CD4-positive, alpha-beta T cell treated with Interleukin-4 for 1 hour (primary cell): ENCODE measurements around the gene MCL1.

Experiments used
- DNase-seq, 2 donors: peaks; one replicate each; pipeline ENCODE4 v3.0.0-alpha.2; 2020 to 2022

Gene MCL1

DNA sequence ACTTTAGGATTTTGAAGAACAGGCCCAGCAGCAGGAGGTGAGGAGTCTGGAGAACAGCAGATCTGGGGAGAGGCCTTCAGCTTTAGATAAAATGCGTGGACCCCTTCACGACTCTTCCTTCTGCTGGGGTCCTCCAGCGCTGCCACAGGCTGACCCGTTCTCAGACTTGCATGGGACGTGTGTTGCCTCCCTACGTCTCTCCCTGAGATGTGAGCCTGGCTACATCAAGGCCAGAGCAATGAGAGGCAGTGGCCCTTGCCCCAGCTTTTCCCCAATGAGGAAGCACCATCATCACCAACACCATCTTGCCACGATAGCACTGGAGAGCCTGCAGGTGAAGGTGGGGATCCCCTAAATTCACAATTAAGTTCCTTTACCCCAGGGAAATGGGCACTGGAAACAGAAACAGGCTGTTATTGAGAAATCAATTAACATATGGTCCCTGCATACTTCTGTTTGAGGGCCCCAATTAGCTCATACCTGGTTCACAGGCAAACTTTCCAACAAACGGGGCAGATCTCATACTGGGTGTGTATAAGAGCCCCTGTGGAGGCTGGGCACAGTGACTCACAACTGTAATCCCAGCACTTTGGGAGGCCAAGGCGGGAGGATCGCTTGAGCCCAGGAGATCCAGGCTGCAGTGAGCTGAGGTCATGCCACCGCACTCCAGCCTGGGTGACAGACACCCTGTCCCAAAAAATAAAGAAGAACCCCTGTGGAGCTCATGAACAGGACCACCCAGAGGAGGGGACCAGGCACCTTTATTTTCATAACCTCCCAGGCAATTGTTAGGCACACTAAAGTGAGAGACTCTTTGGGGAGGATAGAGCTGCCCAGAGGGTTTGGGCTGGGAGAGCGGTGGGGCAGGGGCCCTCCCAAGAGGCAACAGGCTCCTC is 42.3 kb downstream of the MCL1 start:
- no peak for DNase-seq

DNA sequence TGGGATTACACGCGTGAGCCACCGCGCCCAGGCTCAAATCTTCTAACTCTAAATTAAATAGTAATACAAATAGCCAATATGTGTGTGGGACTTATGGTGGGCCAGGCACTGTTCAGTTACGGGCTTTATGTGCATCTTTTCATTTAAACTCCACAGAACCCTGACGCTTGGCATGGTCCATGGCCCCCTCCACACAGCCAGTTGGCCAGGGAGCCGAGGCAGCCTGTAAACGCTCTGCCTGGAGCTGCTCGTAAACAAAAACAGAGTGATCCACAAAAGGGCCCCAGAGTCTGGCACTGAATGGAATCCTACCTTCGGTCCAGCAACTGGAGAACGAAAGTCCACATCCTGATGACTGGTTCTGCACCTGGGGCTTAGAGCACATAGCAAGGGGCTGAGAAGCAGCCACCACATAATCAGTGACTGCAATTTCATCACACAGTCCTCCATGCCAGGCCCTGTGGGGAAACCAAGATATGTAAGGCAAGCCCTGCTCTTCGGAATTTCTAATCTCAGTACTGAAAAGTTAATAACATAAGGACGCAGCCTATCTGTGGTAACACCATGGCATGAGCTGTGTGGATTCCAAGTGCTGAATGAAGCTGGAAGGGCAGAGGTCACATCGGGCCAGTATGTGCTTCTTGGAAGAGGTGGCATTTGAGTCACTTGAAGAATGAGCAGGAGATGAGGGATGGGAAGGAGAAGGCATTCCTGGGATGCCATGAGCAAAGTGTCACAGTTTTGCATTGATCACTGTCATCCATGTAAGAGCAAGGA is 43.7 kb downstream of the MCL1 start:
- no peak for DNase-seq

DNA sequence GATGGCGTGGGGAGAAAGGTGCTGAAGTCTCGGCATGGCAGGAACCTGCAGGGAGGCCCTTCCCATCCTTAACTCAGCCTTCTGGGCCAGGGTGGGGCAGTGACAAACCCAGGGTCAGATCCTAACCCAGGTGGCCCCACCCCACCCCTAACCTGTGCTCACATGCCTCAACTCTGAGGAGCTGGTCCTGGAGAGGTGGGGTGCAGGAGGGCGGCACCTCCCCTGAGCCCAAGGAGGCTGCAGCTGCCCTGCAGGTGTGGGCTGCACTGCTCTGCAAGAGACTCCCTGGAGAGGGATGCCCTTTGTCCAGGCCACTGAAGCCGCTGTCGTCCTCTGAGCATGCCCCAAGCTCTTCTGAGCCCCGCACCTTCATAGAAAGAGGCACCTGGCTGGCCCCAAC is 45.4 kb downstream of the MCL1 start:
- DNase-seq = no peak

DNA sequence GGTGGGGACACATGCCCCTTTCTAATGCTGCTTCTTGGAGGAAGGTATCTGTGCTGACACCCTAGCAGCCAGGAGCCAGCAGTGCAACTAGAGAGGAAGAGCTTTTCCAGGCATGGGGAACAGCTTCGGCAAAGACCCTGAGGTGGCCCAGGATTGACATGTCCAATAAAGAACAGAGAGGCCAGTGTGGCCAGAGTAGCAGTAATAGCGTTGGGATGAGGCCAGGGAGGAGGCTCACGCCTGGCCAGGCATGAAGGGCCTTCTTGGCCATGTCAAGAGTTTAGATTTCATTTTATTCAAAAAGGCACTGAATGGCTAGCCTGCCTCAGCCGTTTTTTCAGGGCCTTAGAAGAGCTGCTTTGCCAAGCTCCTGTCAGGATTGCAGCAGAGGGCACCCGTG is 46.5 kb downstream of the MCL1 start:
- DNase-seq = no peak

DNA sequence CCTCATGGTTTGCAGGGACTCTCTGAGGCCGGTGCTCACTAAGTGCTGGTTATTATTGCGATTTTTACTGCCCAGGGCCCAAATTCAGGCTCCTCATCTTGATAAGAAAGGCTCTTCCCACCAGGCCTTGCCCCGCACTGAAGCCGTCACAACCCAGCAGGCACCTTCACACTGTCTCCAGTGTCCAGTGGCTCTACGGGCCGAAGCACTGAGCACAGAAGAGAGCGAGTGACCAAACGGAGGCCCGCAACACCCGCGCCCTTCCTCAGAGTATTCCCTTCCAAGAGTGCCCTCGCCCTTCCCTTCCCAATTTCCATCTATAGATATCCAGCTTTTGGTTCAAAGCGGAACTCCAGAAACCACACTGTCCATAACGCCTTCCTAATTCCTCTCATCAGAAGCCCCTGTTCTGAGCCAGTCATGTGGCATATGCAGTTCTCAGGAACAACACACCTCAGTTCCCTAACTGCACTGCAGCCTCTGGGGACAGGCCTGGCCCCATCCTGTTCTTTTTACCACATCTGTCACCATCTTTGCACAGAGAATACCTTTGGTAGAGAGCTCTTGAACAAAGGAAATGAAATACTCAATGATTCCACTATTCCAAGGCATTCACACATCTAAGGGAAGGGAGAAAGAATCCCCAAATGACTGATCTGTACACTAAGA is 48.8 kb downstream of the MCL1 start:
- DNase-seq = no peak

DNA sequence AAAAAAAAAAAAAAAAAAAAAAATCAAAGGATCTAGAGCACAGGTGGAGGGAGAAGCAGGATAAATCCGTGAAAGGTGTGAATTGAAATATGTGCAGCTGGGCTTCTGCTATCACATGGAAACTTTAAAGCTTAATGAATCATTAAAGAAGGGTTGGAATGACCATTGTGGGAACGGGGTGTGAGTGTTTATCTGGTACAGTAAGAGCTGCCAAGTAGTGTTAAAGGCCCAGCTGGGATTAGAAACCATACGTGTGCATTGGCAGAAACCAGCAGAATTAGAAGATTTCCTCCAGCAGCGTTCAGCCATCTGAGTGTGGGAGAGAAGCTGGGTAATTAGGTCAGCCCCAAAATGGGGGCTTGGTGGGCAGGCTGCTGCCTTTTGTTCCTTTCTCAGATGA is 50.4 kb downstream of the MCL1 start:
- DNase-seq = no peak

DNA sequence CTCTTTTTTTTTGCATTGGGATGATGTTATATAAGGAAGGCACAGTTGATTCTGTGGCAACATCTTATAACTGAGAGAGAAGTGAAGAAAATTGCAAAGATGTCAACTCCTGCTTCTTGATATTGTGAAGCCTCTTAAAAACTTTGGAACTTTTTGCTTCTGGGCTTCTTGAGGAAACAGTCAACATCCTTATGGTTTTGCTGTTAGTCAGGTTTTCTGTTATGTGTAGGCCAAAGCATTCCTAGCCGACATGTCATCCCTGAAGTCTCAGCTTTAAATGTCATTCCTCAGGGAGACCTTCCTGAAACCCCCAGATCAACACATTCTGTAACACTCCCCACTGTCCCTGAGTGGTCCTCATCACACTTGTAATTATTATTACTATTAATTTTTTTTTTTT is 51.2 kb downstream of the MCL1 start:
- DNase-seq = no peak

DNA sequence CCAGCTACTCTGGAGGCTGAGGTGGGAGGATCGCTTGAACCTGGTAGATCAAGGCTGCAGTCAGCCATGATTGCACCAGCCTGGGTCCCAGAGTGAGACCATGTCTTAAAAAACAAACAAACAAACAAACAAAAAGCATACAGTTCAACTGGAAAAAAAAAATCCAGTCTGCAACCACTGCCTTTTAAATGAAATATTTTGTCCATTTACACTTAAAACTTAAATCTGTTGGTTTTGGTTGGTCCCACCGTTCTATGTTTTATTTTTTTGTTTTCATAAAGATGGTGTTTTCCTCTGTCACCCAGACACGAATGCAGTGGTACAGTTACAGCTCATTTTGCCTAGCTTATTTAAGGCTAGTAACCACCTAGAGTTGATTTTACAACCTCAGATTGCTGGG is 54.1 kb downstream of the MCL1 start:
- DNase-seq = no peak
